Stimulated activated CD8-positive, alpha-beta memory T cell treated with anti-CD3 and anti-CD28 coated beads, Interleukin-7, amount 100 ng/mL, for 24 hours (primary cell): ENCODE measurements around the gene MXRA8.
"Not testable (repeated sequence)": the region's sequence is repeated elsewhere in the genome, so short reads cannot be mapped to it uniquely, and the experiment has no call there.

Experiments
- DNase-seq: peaks from one replicate; pipeline ENCODE4 v3.0.0-alpha.2; 2020; ENCODE audit warnings: low read depth

Gene MXRA8

GRCh38 chr1:1319646-1319941 is 38.8 kb downstream of the MXRA8 start:
- no peak for DNase-seq

- no peak for DNase-seq
Observed at GRCh38 chr1:1318777-1319645, 39.3 kb downstream of the MXRA8 start.

- DNase-seq = no peak
Observed at GRCh38 chr1:1318131-1318652, 40.2 kb downstream of the MXRA8 start.

- DNase-seq = no peak
Observed at GRCh38 chr1:1317420-1317819, 40.9 kb downstream of the MXRA8 start.

- DNase-seq = not testable (repeated sequence)
Observed at GRCh38 chr1:1316199-1316598, 42.2 kb downstream of the MXRA8 start.

- no peak for DNase-seq
Observed at GRCh38 chr1:1315435-1315954, 42.9 kb downstream of the MXRA8 start.

- no peak for DNase-seq
Observed at GRCh38 chr1:1314678-1315335, 43.5 kb downstream of the MXRA8 start.

GRCh38 chr1:1314237-1314586 is 44.1 kb downstream of the MXRA8 start:
- no peak for DNase-seq

GRCh38 chr1:1313500-1314236 is 44.7 kb downstream of the MXRA8 start:
- DNase-seq = no peak

- DNase-seq = no peak
Observed at GRCh38 chr1:1312450-1313314, 45.7 kb downstream of the MXRA8 start.

- no peak for DNase-seq
Observed at GRCh38 chr1:1311107-1312104, 46.9 kb downstream of the MXRA8 start.

- DNase-seq = no peak
Observed at GRCh38 chr1:1310476-1311053, 47.8 kb downstream of the MXRA8 start.

GRCh38 chr1:1310109-1310385 is 48.3 kb downstream of the MXRA8 start:
- no peak for DNase-seq

GRCh38 chr1:1309251-1310108 is 48.9 kb downstream of the MXRA8 start:
- no peak for DNase-seq

GRCh38 chr1:1308756-1309250 is 49.6 kb downstream of the MXRA8 start:
- DNase-seq = no peak

- DNase-seq = peak; percentile 64
Observed at GRCh38 chr1:1307923-1308755, 50.2 kb downstream of the MXRA8 start, which contains the start of the genes ACAP3 and PUSL1. Gene ACAP3, minus strand, starts transcription at chr1:1307930. Its CDS starts 115 bp downstream, at chr1:1307815. Gene PUSL1, plus strand, starts transcription at chr1:1308597. Its CDS starts 47 bp downstream, at chr1:1308644.

- no peak for DNase-seq
Observed at GRCh38 chr1:1307261-1307922, 51.0 kb downstream of the MXRA8 start.
